HEK293 (cell line): ENCODE measurements around the gene MMP24.
"Not testable (repeated sequence)": the region's sequence is repeated elsewhere in the genome, so short reads cannot be mapped to it uniquely, and the experiment has no call there.

Experiments used
- CTCF ChIA-PET: fragments of 350-600 bp; formaldehyde crosslinking; extraction: SDS; loops from one replicate; lab custom pipeline; 2021; ENCODE audit warnings: antibody characterized with exemption; lab: Yijun Ruan, JAX
- POLR2A ChIA-PET: fragments of 300-600 bp; formaldehyde crosslinking; extraction: SDS; loops from one replicate; lab custom pipeline; 2020; ENCODE audit warnings: antibody characterized with exemption, inconsistent platforms; lab: Yijun Ruan, JAX
- H3K27ac ChIP-seq: fragments of 200-500 bp; sonication (Bioruptor generic); 2 replicates; pipeline ENCODE4 v1.5.1; 2014; ENCODE audit warnings: low read depth, low read length, control low read depth, inconsistent platforms; ENCODE audit errors: extremely low read depth
- H3K36me3 ChIP-seq, 2 experiments: fragments of 200-500 bp in 1 of 2; sonication (Bioruptor generic) in 1 of 2; 1 replicate in 1 of 2; 2 replicates in 1 of 2; pipeline ENCODE4 v1.5.1; 2014 to 2017; ENCODE audit warnings: inconsistent platforms in 2 of 2, low read length in 2 of 2; ENCODE audit not compliant: control insufficient read depth in 2 of 2, insufficient read depth in 1 of 2
- H3K4me1 ChIP-seq: fragments of 200-500 bp; sonication (Bioruptor generic); 2 replicates; pipeline ENCODE4 v1.5.1; 2014; ENCODE audit warnings: mild to moderate bottlenecking, low read length, inconsistent platforms; ENCODE audit not compliant: control insufficient read depth, insufficient read depth
- H3K4me3 ChIP-seq: 2 replicates; pipeline ENCODE4 v1.5.1; 2011; ENCODE audit warnings: low read depth, mild to moderate bottlenecking, control low read depth, low read length, moderate library complexity
- H3K9me3 ChIP-seq: fragments of 200-500 bp; sonication (Bioruptor generic); 2 replicates; pipeline ENCODE4 v1.5.1; 2014; ENCODE audit warnings: low read depth, low read length, inconsistent platforms; ENCODE audit not compliant: control insufficient read depth, insufficient read depth
- BCL11A ChIP-seq: fragments of 450-650 bp; formaldehyde crosslinking; IDR thresholded peaks from 2 replicates; pipeline ENCODE4 v1.5.1; 2016; ENCODE audit warnings: low read depth, missing biosample characterization, missing genetic modification characterization
- FEZF1 ChIP-seq: fragments of 450-650 bp; formaldehyde crosslinking; IDR thresholded peaks from 2 replicates; pipeline ENCODE4 v1.5.1; 2016; ENCODE audit warnings: missing biosample characterization, missing genetic modification characterization
- KLF7 ChIP-seq: fragments of 450-650 bp; formaldehyde crosslinking; IDR thresholded peaks from 2 replicates; pipeline ENCODE4 v1.5.1; 2016; ENCODE audit warnings: missing biosample characterization, missing genetic modification characterization, borderline replicate concordance
- MEIS1 ChIP-seq: sonication (generic); formaldehyde crosslinking; IDR thresholded peaks from 2 replicates; pipeline ENCODE4 v1.8.1; 2022; ENCODE audit warnings: missing genetic modification reagents, mild to moderate bottlenecking, borderline replicate concordance
- PATZ1 ChIP-seq: fragments of 450-650 bp; formaldehyde crosslinking; IDR thresholded peaks from 2 replicates; pipeline ENCODE4 v1.5.1; 2016; ENCODE audit warnings: missing biosample characterization, missing genetic modification characterization
- ZBTB20 ChIP-seq: fragments of 450-650 bp; formaldehyde crosslinking; IDR thresholded peaks from 2 replicates; pipeline ENCODE4 v1.5.1; 2016; ENCODE audit warnings: missing biosample characterization, missing genetic modification characterization
- ZNF140 ChIP-seq: fragments of 450-650 bp; formaldehyde crosslinking; IDR thresholded peaks from 2 replicates; pipeline ENCODE4 v1.5.1; 2016; ENCODE audit warnings: missing biosample characterization, missing genetic modification characterization
- ZNF280D ChIP-seq: fragments of 450-650 bp; formaldehyde crosslinking; IDR thresholded peaks from 2 replicates; pipeline ENCODE4 v1.5.1; 2016; ENCODE audit warnings: missing biosample characterization, missing genetic modification characterization
- ZNF350 ChIP-seq: fragments of 450-650 bp; formaldehyde crosslinking; IDR thresholded peaks from 2 replicates; pipeline ENCODE4 v1.5.0; 2017; ENCODE audit warnings: missing biosample characterization, mild to moderate bottlenecking, missing genetic modification characterization
- ZNF521 ChIP-seq: fragments of 450-650 bp; formaldehyde crosslinking; IDR thresholded peaks from 2 replicates; pipeline ENCODE4 v1.5.1; 2017; ENCODE audit warnings: missing biosample characterization, mild to moderate bottlenecking, missing genetic modification characterization
- ZNF660 ChIP-seq: fragments of 450-650 bp; IDR thresholded peaks from 2 replicates; pipeline ENCODE4 v1.5.1; 2018; ENCODE audit warnings: missing biosample characterization, mild to moderate bottlenecking, missing genetic modification characterization
- ZNF670 ChIP-seq: fragments of 450-650 bp; formaldehyde crosslinking; IDR thresholded peaks from 2 replicates; pipeline ENCODE4 v1.5.1; 2016; ENCODE audit warnings: missing biosample characterization, missing genetic modification characterization, low read depth
- ZNF837 ChIP-seq: fragments of 450-650 bp; formaldehyde crosslinking; IDR thresholded peaks from 2 replicates; pipeline ENCODE4 v1.5.1; 2016; ENCODE audit warnings: missing biosample characterization, missing genetic modification characterization
- TF ChIP-seq, protein P1 (sequence below): fragments of 450-650 bp; formaldehyde crosslinking; IDR thresholded peaks from 2 replicates; pipeline ENCODE4 v1.5.1; 2017; ENCODE audit warnings: missing biosample characterization, missing genetic modification characterization
- TF ChIP-seq, protein P2 (sequence below): fragments of 450-650 bp; formaldehyde crosslinking; IDR thresholded peaks from 2 replicates; pipeline ENCODE4 v1.5.1; 2016; ENCODE audit warnings: missing biosample characterization, missing genetic modification characterization

MMP24 gene

DNA sequence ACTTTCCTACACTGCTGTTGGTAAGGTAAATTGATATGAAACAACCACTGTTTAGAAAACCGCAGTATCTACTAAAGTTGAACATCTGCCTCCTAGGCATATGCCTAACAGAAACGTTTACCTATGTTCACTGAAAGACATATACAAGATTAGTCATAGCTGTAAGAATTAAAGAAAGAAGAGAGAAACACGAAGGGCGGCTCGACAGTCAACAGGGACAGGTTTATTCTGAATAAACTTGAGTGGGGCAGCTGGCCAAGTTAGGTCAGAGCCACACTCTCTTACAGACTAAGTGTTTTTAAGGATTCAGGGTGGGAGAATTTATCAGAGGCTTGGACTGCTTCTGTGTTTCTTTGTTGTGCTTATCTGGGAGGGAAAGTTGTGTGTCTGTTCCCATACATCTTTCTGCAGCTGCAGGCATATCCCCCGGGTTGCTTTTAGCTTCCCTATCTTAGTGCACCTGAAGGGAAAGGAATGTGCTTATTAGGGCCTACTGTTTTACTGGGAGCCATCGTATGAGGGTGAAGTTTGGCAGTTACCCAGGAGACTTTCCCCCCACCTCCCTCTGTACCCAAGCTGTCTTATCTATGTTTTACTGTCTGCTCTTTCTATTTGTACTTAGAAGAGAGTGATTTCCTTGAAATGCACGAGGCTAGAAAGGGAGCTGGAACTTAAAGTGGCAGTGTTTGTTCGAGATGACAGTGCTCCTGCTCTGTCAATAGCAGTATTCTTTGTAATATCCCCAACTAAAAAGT is 34.2 kb upstream of the MMP24 start:
- ChIA-PET POLR2A (no interaction called here), CTCF (interaction anchor here (1.1 to 2.0 kb wide), 2 partner anchors 10 to 16 kb away, joined by 6 read pairs; no protein-coding TSS in a partner anchor)
- TF ChIP-seq ZNF670 (tag by site-specific recombination): no peak
- TF ChIP-seq FEZF1 (tag by site-specific recombination): no peak
- H3K9me3 ChIP-seq: no peaks in the 10 kb centered on the region
- H3K4me3 ChIP-seq: no peak overlapping the region
- no peak overlapping the region for H3K27ac ChIP-seq
- no peaks in the 10 kb centered on the region for H3K36me3 ChIP-seq
- H3K4me1 ChIP-seq: no peaks in the 10 kb centered on the region

- H3K9me3 ChIP-seq, H3K4me1 ChIP-seq, H3K36me3 ChIP-seq, H3K27ac ChIP-seq, H3K4me3 ChIP-seq: not testable (repeated sequence)
- ChIA-PET CTCF (interaction anchor here (0.6 to 2.2 kb wide), 6 partner anchors 11 to 878 kb away, joined by 3 to 13 read pairs (median 6); no protein-coding TSS in a partner anchor), POLR2A (interaction anchor here (0.6 kb wide), 1 partner anchor 14 kb away, joined by 8 read pairs; no protein-coding TSS in a partner anchor)
These were observed 33.3 kb upstream of the MMP24 start for GRCh38 chr20:35193031-35193791.

- CTCF ChIA-PET: interaction anchor here (0.6 to 1.1 kb wide), 4 partner anchors 10 to 240 kb away, joined by 3 to 5 read pairs (median 3); no protein-coding TSS in a partner anchor
- POLR2A ChIA-PET: interaction anchor here (0.7 kb wide), 1 partner anchor 28 kb away, joined by 3 read pairs; no protein-coding TSS in a partner anchor
- TF ChIP-seq ZBTB20 (tag by site-specific recombination) (no peak), MEIS1 (CRISPR knock-in tag) (no peak), ZNF280D (no peak), ZNF837 (tag by site-specific recombination) (no peak), ZNF140 (no peak), KLF7 (no peak), ZNF350 (tag by site-specific recombination) (no peak), ZNF660 (no peak), PATZ1 (tag by site-specific recombination) (no peak), BCL11A (tag by site-specific recombination) (no peak), ZNF521 (tag by site-specific recombination) (no peak)
- TF ChIP-seq, protein P1, sequence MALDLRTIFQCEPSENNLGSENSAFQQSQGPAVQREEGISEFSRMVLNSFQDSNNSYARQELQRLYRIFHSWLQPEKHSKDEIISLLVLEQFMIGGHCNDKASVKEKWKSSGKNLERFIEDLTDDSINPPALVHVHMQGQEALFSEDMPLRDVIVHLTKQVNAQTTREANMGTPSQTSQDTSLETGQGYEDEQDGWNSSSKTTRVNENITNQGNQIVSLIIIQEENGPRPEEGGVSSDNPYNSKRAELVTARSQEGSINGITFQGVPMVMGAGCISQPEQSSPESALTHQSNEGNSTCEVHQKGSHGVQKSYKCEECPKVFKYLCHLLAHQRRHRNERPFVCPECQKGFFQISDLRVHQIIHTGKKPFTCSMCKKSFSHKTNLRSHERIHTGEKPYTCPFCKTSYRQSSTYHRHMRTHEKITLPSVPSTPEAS (tag by site-specific recombination): no peak
- TF ChIP-seq, protein P2, sequence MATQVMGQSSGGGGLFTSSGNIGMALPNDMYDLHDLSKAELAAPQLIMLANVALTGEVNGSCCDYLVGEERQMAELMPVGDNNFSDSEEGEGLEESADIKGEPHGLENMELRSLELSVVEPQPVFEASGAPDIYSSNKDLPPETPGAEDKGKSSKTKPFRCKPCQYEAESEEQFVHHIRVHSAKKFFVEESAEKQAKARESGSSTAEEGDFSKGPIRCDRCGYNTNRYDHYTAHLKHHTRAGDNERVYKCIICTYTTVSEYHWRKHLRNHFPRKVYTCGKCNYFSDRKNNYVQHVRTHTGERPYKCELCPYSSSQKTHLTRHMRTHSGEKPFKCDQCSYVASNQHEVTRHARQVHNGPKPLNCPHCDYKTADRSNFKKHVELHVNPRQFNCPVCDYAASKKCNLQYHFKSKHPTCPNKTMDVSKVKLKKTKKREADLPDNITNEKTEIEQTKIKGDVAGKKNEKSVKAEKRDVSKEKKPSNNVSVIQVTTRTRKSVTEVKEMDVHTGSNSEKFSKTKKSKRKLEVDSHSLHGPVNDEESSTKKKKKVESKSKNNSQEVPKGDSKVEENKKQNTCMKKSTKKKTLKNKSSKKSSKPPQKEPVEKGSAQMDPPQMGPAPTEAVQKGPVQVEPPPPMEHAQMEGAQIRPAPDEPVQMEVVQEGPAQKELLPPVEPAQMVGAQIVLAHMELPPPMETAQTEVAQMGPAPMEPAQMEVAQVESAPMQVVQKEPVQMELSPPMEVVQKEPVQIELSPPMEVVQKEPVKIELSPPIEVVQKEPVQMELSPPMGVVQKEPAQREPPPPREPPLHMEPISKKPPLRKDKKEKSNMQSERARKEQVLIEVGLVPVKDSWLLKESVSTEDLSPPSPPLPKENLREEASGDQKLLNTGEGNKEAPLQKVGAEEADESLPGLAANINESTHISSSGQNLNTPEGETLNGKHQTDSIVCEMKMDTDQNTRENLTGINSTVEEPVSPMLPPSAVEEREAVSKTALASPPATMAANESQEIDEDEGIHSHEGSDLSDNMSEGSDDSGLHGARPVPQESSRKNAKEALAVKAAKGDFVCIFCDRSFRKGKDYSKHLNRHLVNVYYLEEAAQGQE (tag by site-specific recombination): no peak
These were observed 30.2 kb upstream of the MMP24 start for GRCh38 chr20:35196313-35196712.

More at GRCh38 chr20:35196313-35196712, 30.2 kb upstream of the MMP24 start:
- no peak overlapping the region for H3K27ac ChIP-seq
- H3K4me1 ChIP-seq: no peaks in the 10 kb centered on the region
- no peaks in the 10 kb centered on the region for H3K9me3 ChIP-seq
- H3K36me3 ChIP-seq: no peaks in the 10 kb centered on the region
- no peak overlapping the region for H3K4me3 ChIP-seq
